ENCODE measurements around the gene TRAPPC2. TPM values are rescaled to one million over a fixed set of nuclear protein-coding genes. Genes with fewer than 3 reads are reported as not detected.

The TRAPPC2 gene
- total RNA-seq, 1 experiment from 2014 or later, result 11.9 TPM

- TF ChIP-seq CTCF (IDR thresholded peaks at IDR 0.05 in 2 of 3, conservative IDR thresholded peaks at IDR 0.05 in 1 of 3; ENCODE audit: borderline replicate concordance in 1 of 3, insufficient read depth in 1 of 3, low read depth in 2 of 3, low read length in 2 of 3) (no peak), POLR2AphosphoS5 (IDR thresholded peaks at IDR 0.05; ENCODE audit: low read depth, low read length) (no peak), CEBPB (IDR thresholded peaks at IDR 0.05; ENCODE audit: low read depth) (no peak), ZFX (IDR thresholded peaks at IDR 0.05) (no peak), ZNF274 (IDR thresholded peaks at IDR 0.05; ENCODE audit: low read depth, low read length) (no peak), SIN3A (IDR thresholded peaks at IDR 0.05; ENCODE audit: low read depth) (no peak), MAX (IDR thresholded peaks at IDR 0.05) (no peak)
Observed at GRCh38 chrX:13702111-13702789, 32.2 kb downstream of the TRAPPC2 start (continued).

GRCh38 chrX:13700380-13700779 lies 34.0 kb downstream of the TRAPPC2 start:
- DNase-seq (ENCODE audit: low read depth, low spot score), result no peak
- H3K36me3 ChIP-seq (ENCODE audit: control insufficient read depth in 1 of 2, insufficient read depth in 2 of 2, low read length in 2 of 2), result no peaks in the 10 kb centered on the region
- no peak for ATAC-seq
- no TSS peak for BruUV-seq (replicated peaks)
- H3K9me3 ChIP-seq (ENCODE audit: control insufficient read depth in 1 of 2, insufficient read depth in 1 of 2, low read depth in 1 of 2, low read length in 2 of 2), result no peaks in the 10 kb centered on the region
- ChIA-PET POLR2A (no interaction called here), RAD21 (ENCODE audit: low non-redundant PET in 1 of 2, low total read pairs in 2 of 2, uncharacterized antibody in 2 of 2, unreplicated experiment in 2 of 2) (no interaction called here), CTCF (no interaction called here)
- intact Hi-C loops (cut with micrococcal nuclease), result no loop called here
- H3K4me3 ChIP-seq (replicated peaks in 1 of 2; ENCODE audit: low read depth in 1 of 2, low read length in 2 of 2), result no peak overlapping the region
- H3K4me1 ChIP-seq (ENCODE audit: control insufficient read depth in 1 of 2, insufficient read depth in 2 of 2, low read length in 2 of 2), result peaks cover 0 to 9% of the 10 kb centered on the region in 2 experiments; a peak in 2 of 4 replicates
- H3K27me3 ChIP-seq (ENCODE audit: insufficient read depth, low read length), result no peaks in the 10 kb centered on the region
- H4K20me1 ChIP-seq (ENCODE audit: insufficient read depth), result no peaks in the 10 kb centered on the region
- H3K9me2 ChIP-seq (ENCODE audit: insufficient read depth), result no peaks in the 10 kb centered on the region
- H3K4me2 ChIP-seq (ENCODE audit: low read length), result no peak overlapping the region
- peaks cover 99% of the 10 kb centered on the region for H3K79me2 ChIP-seq (ENCODE audit: insufficient read depth, low read length)
- H2AFZ ChIP-seq (ENCODE audit: low read depth, low read length, poor library complexity, severe bottlenecking), result no peak overlapping the region
- no peak overlapping the region for H3K9ac ChIP-seq (ENCODE audit: low read length)
- no peak overlapping the region for H3K27ac ChIP-seq (ENCODE audit: low read depth, low read length)
- TF ChIP-seq EZH2phosphoT487 (IDR thresholded peaks at IDR 0.05; ENCODE audit: borderline replicate concordance) (no peak), TCF7L2 (IDR thresholded peaks at IDR 0.05; ENCODE audit: borderline replicate concordance, extremely low read depth, insufficient read depth, insufficient read length) (no peak), FOSL1 (IDR thresholded peaks at IDR 0.05; ENCODE audit: low read depth) (no peak), YY1 (IDR thresholded peaks at IDR 0.05; ENCODE audit: extremely low read depth, insufficient replicate concordance, low read depth, low read length) (no peak), REST (IDR thresholded peaks at IDR 0.05; ENCODE audit: low read depth) (no peak), CEBPB (IDR thresholded peaks at IDR 0.05; ENCODE audit: low read depth) (no peak), JUND (IDR thresholded peaks at IDR 0.05) (no peak), SRF (IDR thresholded peaks at IDR 0.05; ENCODE audit: low read depth) (no peak), ZBTB33 (IDR thresholded peaks at IDR 0.05; ENCODE audit: extremely low read depth, insufficient replicate concordance, low read length) (no peak), ZFX (IDR thresholded peaks at IDR 0.05) (no peak), POLR2AphosphoS5 (IDR thresholded peaks at IDR 0.05; ENCODE audit: low read depth, low read length) (no peak), EGR1 (IDR thresholded peaks at IDR 0.05; ENCODE audit: low read depth) (no peak), SIN3A (IDR thresholded peaks at IDR 0.05; ENCODE audit: low read depth) (no peak), MAX (IDR thresholded peaks at IDR 0.05) (no peak)
